ENCODE data around the gene DYNLT1. TPM values are rescaled to one million over a fixed set of nuclear protein-coding genes. Genes with fewer than 3 reads are reported as not detected.

Gene DYNLT1
- polyA plus RNA-seq: 89.3 and 113 TPM in 2 replicates

GRCh38 chr6:158644231-158645063 lies at the start of gene DYNLT1:
DYNLT1 (minus strand) TSS chr6:158644743; CDS start chr6:158644708, 35 bp downstream.

GRCh38 chr6:158649289-158650143 lies 5.0 kb upstream of the DYNLT1 start, which contains the start of gene SYTL3:
SYTL3 (plus strand) TSS chr6:158650054; CDS start chr6:158663269, 13,215 bp downstream.

Other genes starting within 250 kb of the DYNLT1 start
- gene TMEM181, start 84.7 kb downstream of the DYNLT1 start, polyA plus RNA-seq: 26.7 and 27.3 TPM in 2 replicates
- not detected in 2 replicates for gene SYTL3, start 5.3 kb upstream of the DYNLT1 start, polyA plus RNA-seq
- gene EZR, start 174.6 kb upstream of the DYNLT1 start, polyA plus RNA-seq: 5.5 and 11.2 TPM in 2 replicates